Ovary (tissue), 3 donors: ENCODE data around the gene PIAS3.

Experiments used
- POLR2A ChIP-seq: fragments of 450-650 bp; IDR thresholded peaks from one replicate; pipeline ENCODE4 v1.6.1; 2017; ENCODE audit warnings: antibody characterized with exemption, mild to moderate bottlenecking, moderate library complexity
- TF ChIP-seq, protein P1 (sequence below), 3 donors: fragments of 450-650 bp in 2 of 3; fragments of 200-600 bp in 1 of 3; IDR thresholded peaks; one replicate each; pipeline versions ENCODE4 v1.5.1 to v1.8.0; 2016 to 2022; ENCODE audit warnings: antibody characterized with exemption in 3 of 3, mild to moderate bottlenecking in 1 of 3
- donor health status: DM: no; HTN: no; CAD: no.

DNA sequence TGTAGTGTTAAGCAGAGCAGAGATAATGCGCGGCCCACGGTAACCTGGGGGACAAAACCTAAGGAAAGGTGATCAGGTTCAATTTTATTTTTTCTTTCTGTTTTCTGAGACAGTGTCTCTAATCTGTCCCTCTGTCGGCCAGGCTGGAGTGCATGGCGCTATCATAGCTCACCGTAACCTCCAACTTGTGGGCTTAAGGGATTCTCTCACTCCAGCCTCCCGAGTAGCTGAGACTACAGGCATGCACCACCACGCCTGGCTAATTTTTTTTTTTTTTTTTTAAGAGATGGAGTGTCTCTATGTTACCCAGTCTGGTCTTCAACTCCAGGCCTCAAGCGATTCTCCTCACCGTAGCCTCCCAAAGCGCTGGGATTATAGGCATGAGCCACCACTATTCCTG lies 27.5 kb upstream of the PIAS3 start:
- no peak for TF ChIP-seq POLR2A
- TF ChIP-seq, protein P1, sequence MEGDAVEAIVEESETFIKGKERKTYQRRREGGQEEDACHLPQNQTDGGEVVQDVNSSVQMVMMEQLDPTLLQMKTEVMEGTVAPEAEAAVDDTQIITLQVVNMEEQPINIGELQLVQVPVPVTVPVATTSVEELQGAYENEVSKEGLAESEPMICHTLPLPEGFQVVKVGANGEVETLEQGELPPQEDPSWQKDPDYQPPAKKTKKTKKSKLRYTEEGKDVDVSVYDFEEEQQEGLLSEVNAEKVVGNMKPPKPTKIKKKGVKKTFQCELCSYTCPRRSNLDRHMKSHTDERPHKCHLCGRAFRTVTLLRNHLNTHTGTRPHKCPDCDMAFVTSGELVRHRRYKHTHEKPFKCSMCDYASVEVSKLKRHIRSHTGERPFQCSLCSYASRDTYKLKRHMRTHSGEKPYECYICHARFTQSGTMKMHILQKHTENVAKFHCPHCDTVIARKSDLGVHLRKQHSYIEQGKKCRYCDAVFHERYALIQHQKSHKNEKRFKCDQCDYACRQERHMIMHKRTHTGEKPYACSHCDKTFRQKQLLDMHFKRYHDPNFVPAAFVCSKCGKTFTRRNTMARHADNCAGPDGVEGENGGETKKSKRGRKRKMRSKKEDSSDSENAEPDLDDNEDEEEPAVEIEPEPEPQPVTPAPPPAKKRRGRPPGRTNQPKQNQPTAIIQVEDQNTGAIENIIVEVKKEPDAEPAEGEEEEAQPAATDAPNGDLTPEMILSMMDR (IDR thresholded peaks at IDR 0.05), result no peak
